Measurements from ENCODE around the gene BMPR1B. TPM values are rescaled to one million over a fixed set of nuclear protein-coding genes. Genes with fewer than 3 reads are reported as not detected.

BMPR1B gene
- polyA plus RNA-seq (2011; rRNA removed), result 0.07 and 0.16 TPM in 2 replicates
- 0.31 TPM in 1 of 2 replicates, not detected in the other for polyA minus RNA-seq (2011; rRNA and poly(A)+ RNA removed)

- H3K27me3 ChIP-seq (ENCODE audit: control insufficient read depth, insufficient read depth, low read length), result peaks cover 21% of the 10 kb centered on the region
- DNase-seq (ENCODE audit: low read depth), result no peak
Observed at GRCh38 chr4:94757192-94758140, at the start of gene BMPR1B. Gene BMPR1B, plus strand, starts transcription at chr4:94757955. Its CDS starts 346,470 bp downstream, at chr4:95104425.

DNA sequence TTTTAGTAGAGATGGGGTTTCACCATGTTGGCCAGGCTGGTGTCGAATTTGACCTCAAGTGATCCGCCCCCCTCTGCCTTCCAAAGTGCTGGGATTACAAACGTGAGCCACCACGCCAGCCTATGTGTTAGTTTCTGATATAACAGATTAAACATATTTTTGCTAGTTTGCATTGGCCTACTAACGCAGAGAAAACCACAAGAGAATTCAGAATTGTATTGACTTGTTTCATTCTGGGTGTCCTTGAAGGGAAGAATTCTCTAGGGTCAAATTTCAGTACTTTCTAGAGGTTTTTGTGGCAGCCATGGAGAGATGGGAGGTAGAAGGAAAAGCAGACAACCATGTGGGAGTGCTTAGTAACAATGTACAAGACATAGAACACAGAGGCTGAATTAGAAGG, 46.1 kb upstream of the BMPR1B start:
- ChIA-PET POLR2A (no interaction called here), CTCF (no interaction called here)
- Histone ChIP-seq H3K27me3 (ENCODE audit: control insufficient read depth, insufficient read depth, low read length) (no peaks in the 10 kb centered on the region), H3K36me3 (ENCODE audit: control insufficient read depth, insufficient read depth, low read length) (no peaks in the 10 kb centered on the region), H3K4me3 (ENCODE audit: low read depth, low read length) (no peak overlapping the region)
- TF ChIP-seq, protein P1, sequence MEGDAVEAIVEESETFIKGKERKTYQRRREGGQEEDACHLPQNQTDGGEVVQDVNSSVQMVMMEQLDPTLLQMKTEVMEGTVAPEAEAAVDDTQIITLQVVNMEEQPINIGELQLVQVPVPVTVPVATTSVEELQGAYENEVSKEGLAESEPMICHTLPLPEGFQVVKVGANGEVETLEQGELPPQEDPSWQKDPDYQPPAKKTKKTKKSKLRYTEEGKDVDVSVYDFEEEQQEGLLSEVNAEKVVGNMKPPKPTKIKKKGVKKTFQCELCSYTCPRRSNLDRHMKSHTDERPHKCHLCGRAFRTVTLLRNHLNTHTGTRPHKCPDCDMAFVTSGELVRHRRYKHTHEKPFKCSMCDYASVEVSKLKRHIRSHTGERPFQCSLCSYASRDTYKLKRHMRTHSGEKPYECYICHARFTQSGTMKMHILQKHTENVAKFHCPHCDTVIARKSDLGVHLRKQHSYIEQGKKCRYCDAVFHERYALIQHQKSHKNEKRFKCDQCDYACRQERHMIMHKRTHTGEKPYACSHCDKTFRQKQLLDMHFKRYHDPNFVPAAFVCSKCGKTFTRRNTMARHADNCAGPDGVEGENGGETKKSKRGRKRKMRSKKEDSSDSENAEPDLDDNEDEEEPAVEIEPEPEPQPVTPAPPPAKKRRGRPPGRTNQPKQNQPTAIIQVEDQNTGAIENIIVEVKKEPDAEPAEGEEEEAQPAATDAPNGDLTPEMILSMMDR (IDR thresholded peaks at IDR 0.05; ENCODE audit: insufficient read depth, low read depth, low read length), result no peak
- DNase-seq (ENCODE audit: low read depth), result no peak

More at GRCh38 chr4:94757192-94758140, at the start of gene BMPR1B:
- Histone ChIP-seq H3K4me3 (ENCODE audit: low read depth, low read length) (peak within 1 kb of the TSS; percentile 41), H3K36me3 (ENCODE audit: control insufficient read depth, insufficient read depth, low read length) (no peaks in the 10 kb centered on the region)
- POLR2A ChIA-PET, result no interaction called here
- CTCF ChIA-PET, result interaction anchor here (0.6 to 0.8 kb wide), 3 partner anchors 10 to 452 kb away, joined by 3 read pairs; no protein-coding TSS in a partner anchor
- TF ChIP-seq, protein P1 (IDR thresholded peaks at IDR 0.05; ENCODE audit: insufficient read depth, low read depth, low read length), result 0 out of 2 replicates have a peak, but pooled peaks have one; percentile 7

DNA sequence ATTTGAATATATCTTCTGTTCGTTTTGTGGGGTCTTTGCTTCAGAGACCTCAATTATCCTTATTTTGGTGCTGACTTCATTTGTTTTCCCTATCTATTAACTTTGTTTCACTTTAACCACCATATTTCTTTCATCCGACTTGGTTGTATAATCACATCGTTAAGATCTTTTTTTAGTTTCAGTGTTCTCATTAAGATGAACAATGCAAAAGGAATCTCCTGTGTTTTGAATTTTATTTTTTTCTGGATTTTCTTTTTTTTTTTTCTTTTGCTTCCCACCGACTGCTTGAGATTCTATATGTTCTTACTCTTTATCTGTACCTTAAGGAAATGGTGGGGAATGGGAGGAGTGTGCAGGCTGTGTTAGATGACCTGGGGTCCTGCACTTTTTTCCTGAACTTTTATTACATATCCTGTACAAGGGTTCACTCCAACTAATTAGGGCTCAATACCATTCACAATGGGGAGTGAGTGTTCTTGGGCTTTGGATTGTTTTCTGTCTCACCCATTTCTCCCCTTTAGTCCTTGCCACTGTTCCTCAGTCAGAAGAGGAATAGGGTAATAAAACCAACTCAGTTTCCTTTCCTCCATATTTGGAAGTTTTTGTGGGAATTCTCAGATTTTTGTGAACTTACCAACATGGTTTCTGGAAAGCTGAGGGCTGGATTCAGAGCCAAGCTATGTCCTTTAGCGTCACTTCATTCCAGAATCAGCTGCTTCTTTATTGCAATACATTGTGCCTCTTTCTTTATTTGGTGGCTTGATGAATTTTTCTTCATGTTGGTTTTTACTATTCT, 43.2 kb upstream of the BMPR1B start:
- Histone ChIP-seq H3K36me3 (ENCODE audit: control insufficient read depth, insufficient read depth, low read length) (no peaks in the 10 kb centered on the region), H3K27me3 (ENCODE audit: control insufficient read depth, insufficient read depth, low read length) (no peaks in the 10 kb centered on the region), H3K4me3 (ENCODE audit: low read depth, low read length) (no peak overlapping the region)
- TF ChIP-seq, protein P1 (IDR thresholded peaks at IDR 0.05; ENCODE audit: insufficient read depth, low read depth, low read length), result no peak
- DNase-seq (ENCODE audit: low read depth), result peak; percentile 91
- POLR2A ChIA-PET, result interaction anchor here (0.6 kb wide), 2 partner anchors 15 to 37 kb away, joined by 4 read pairs; no protein-coding TSS in a partner anchor
- CTCF ChIA-PET, result interaction anchor here (1.7 to 2.8 kb wide), 2 partner anchors 17 to 93 kb away, joined by 7 to 8 read pairs; no protein-coding TSS in a partner anchor

DNA sequence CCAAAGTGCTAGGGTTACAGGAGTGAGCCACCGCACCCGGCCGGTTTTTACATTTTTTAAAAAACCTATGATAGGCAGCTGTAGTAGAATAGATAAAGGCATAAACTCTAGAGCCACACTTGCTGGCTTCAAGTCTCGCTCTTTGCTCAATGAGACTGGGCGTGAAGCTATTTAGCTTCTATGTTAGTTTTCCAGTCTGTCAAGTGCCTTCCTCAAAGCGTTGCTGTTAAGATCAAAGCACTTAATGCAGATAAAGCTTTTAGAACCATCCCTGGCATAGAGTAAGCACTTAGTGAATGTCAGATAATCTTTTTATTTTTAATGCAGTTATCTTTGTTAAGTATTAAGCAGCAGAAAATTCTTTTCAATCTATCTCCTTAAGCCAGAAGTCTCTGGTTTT, 42.0 kb upstream of the BMPR1B start:
- H3K4me3 ChIP-seq (ENCODE audit: low read depth, low read length), result no peak overlapping the region
- CTCF ChIA-PET, result interaction anchor here (1.7 to 2.8 kb wide), 2 partner anchors 16 to 95 kb away, joined by 7 to 8 read pairs; no protein-coding TSS in a partner anchor
- no peak for DNase-seq (ENCODE audit: low read depth)
- POLR2A ChIA-PET, result no interaction called here
- TF ChIP-seq, protein P1 (IDR thresholded peaks at IDR 0.05; ENCODE audit: insufficient read depth, low read depth, low read length), result no peak
- H3K36me3 ChIP-seq (ENCODE audit: control insufficient read depth, insufficient read depth, low read length), result no peaks in the 10 kb centered on the region
- H3K27me3 ChIP-seq (ENCODE audit: control insufficient read depth, insufficient read depth, low read length), result no peaks in the 10 kb centered on the region
